Liver (tissue), 9 donors: ENCODE results near the gene CEL. TPM values are rescaled to one million over a fixed set of nuclear protein-coding genes. Genes with fewer than 3 reads are reported as not detected.

ENCODE experiments used
- DNase-seq: peaks from one replicate; pipeline ENCODE4 v3.0.0-alpha.2; 2017; ENCODE audit warnings: low spot score
- H3K27ac ChIP-seq, 2 donors: one replicate each; pipeline ENCODE4 v1.7.0; 2013; ENCODE audit warnings: inconsistent platforms in 2 of 2, low read length in 2 of 2, control low read depth in 1 of 2, low read depth in 1 of 2, mild to moderate bottlenecking in 1 of 2
- H3K27me3 ChIP-seq, 4 donors: one replicate each; pipeline versions ENCODE4 v1.6.1 to v1.7.0; 2013; ENCODE audit warnings: low read length in 3 of 4, inconsistent platforms in 1 of 4, mild to moderate bottlenecking in 1 of 4, moderate library complexity in 1 of 4; ENCODE audit not compliant: control insufficient read depth in 4 of 4, insufficient read depth in 4 of 4
- H3K36me3 ChIP-seq, 4 donors: one replicate each; pipeline versions ENCODE4 v1.6.1 to v1.7.0; 2013; ENCODE audit warnings: low read length in 3 of 4, mild to moderate bottlenecking in 3 of 4, low read depth in 1 of 4, moderate library complexity in 1 of 4; ENCODE audit not compliant: control insufficient read depth in 4 of 4, insufficient read depth in 3 of 4
- H3K4me1 ChIP-seq, 4 donors: one replicate each; pipeline versions ENCODE4 v1.6.1 to v1.7.0; 2013; ENCODE audit warnings: low read length in 3 of 4, mild to moderate bottlenecking in 3 of 4, moderate library complexity in 1 of 4; ENCODE audit not compliant: control insufficient read depth in 4 of 4, insufficient read depth in 4 of 4
- H3K4me3 ChIP-seq, 3 donors: one replicate each; pipeline versions ENCODE4 v1.6.1 to v1.7.0; 2013; ENCODE audit warnings: low read length in 3 of 3, control low read depth in 1 of 3, low read depth in 1 of 3, mild to moderate bottlenecking in 1 of 3
- H3K9ac ChIP-seq, 2 donors: one replicate each; pipeline ENCODE4 v1.7.0; 2013; ENCODE audit warnings: low read length in 2 of 2, mild to moderate bottlenecking in 2 of 2, moderate library complexity in 2 of 2, control low read depth in 1 of 2, low read depth in 1 of 2
- H3K9me3 ChIP-seq, 4 donors: one replicate each; pipeline versions ENCODE4 v1.6.1 to v1.7.0; 2013; ENCODE audit warnings: low read length in 3 of 4; ENCODE audit not compliant: control insufficient read depth in 4 of 4
- CTCF ChIP-seq: fragments of 150-350 bp; IDR thresholded peaks from 2 replicates; pipeline ENCODE4 v1.5.1; 2017; ENCODE audit warnings: improper control_type of control experiment, low read depth, low read length; ENCODE audit not compliant: missing input control
- EGR1 ChIP-seq, 2 donors: IDR thresholded peaks; 2 replicates each; pipeline ENCODE4 v1.6.1; 2016 to 2018; ENCODE audit warnings: antibody characterized with exemption in 2 of 2, low read depth in 2 of 2
- FOXA1 ChIP-seq: IDR thresholded peaks from 2 replicates; pipeline ENCODE4 v1.6.1; 2016; ENCODE audit warnings: antibody characterized with exemption
- GABPA ChIP-seq, 2 donors: IDR thresholded peaks in 1 of 2; conservative IDR thresholded peaks in 1 of 2; 2 replicates each; pipeline ENCODE4 v1.6.1; 2016; ENCODE audit warnings: antibody characterized with exemption in 2 of 2, mild to moderate bottlenecking in 1 of 2, moderate library complexity in 1 of 2
- HNF4A ChIP-seq, 2 donors: conservative IDR thresholded peaks; 2 replicates each; pipeline ENCODE4 v1.6.1; 2016; ENCODE audit warnings: antibody characterized with exemption in 2 of 2, mild to moderate bottlenecking in 2 of 2
- HNF4G ChIP-seq: IDR thresholded peaks from 2 replicates; pipeline ENCODE4 v1.6.1; 2016; ENCODE audit warnings: antibody characterized with exemption
- MAX ChIP-seq: IDR thresholded peaks from 2 replicates; pipeline ENCODE4 v1.6.1; 2016; ENCODE audit warnings: antibody characterized with exemption
- NR2F2 ChIP-seq: IDR thresholded peaks from 2 replicates; pipeline ENCODE4 v1.6.1; 2016; ENCODE audit warnings: antibody characterized with exemption
- RAD21 ChIP-seq, 2 donors: IDR thresholded peaks; 2 replicates each; pipeline ENCODE4 v1.6.1; 2016; ENCODE audit warnings: antibody characterized with exemption in 2 of 2, mild to moderate bottlenecking in 2 of 2
- REST ChIP-seq: IDR thresholded peaks from 2 replicates; pipeline ENCODE4 v1.6.1; 2016; ENCODE audit warnings: antibody characterized with exemption, mild to moderate bottlenecking
- RXRA ChIP-seq, 2 donors: IDR thresholded peaks; 2 replicates each; pipeline ENCODE4 v1.6.1; 2017 to 2018; ENCODE audit warnings: antibody characterized with exemption in 2 of 2, mild to moderate bottlenecking in 1 of 2
- SP1 ChIP-seq: IDR thresholded peaks from 2 replicates; pipeline ENCODE4 v1.6.1; 2018; ENCODE audit warnings: antibody characterized with exemption, mild to moderate bottlenecking
- TAF1 ChIP-seq: conservative IDR thresholded peaks from 2 replicates; pipeline ENCODE4 v1.6.1; 2016; ENCODE audit warnings: antibody characterized with exemption, mild to moderate bottlenecking
- YY1 ChIP-seq: IDR thresholded peaks from 2 replicates; pipeline ENCODE4 v1.6.1; 2016; ENCODE audit warnings: antibody characterized with exemption, mild to moderate bottlenecking
- WGBS: extraction: QIAGEN DNeasy Blood & Tissue Kit; methylation state at CpG from one replicate; pipeline ENCODE4 v1.1.7; 2013; 5-methylcytosine and 5-hydroxymethylcytosine counted together
- polyA plus RNA-seq, 2 donors: library from polyadenylated mRNA; stranded (reverse) in 1 of 2; unstranded in 1 of 2; fragments of 200-250 nt in 1 of 2; fragments of >200 nt in 1 of 2; fragmentation: Nextera tagmentation in 1 of 2; extraction: Ambion mirVana in 1 of 2; gene quantifications; one replicate each; pipeline versions ENCODE4 v1.2.1 to v1.2.3, GENCODE V29; 2013 to 2015
- total RNA-seq, 2 donors: library from RNA; depleted of rRNA; stranded (reverse); fragments of >200 nt; gene quantifications; one replicate each; pipeline ENCODE4 v1.2.3, GENCODE V29; 2014
- donor health status: healthy.
- donor health status: healthy.
- donor health status: healthy.
- donor health status: healthy.
- donor health status: healthy.

Gene CEL
- total and polyA plus RNA-seq, 4 donors: 0.08 to 0.25 (median 0.09) TPM; not detected in 1

- TF ChIP-seq MAX (no peak), NR2F2 (no peak), RXRA (IDR thresholded peaks at IDR 0.05) (no peak)
Measured at GRCh38 chr9:133057006-133057405, 4.8 kb upstream of the CEL start (continued).

GRCh38 chr9:133057553-133057952 lies 4.2 kb upstream of the CEL start:
- H3K4me1 ChIP-seq: no peaks in the 10 kb centered on the region
- H3K36me3 ChIP-seq: peaks cover 5 to 49% (median 25%) of the 10 kb centered on the region in 4 donors
- no peak overlapping the region for H3K27ac ChIP-seq
- H3K27me3 ChIP-seq: no peaks in the 10 kb centered on the region
- no peaks in the 10 kb centered on the region for H3K9me3 ChIP-seq
- no peak for DNase-seq
- H3K9ac ChIP-seq: no peak overlapping the region
- TF ChIP-seq REST (no peak), NR2F2 (no peak), SP1 (no peak), YY1 (no peak), EGR1 (IDR thresholded peaks at IDR 0.05; ENCODE audit: low read depth in 2 of 2) (no peak), FOXA1 (no peak)
- WGBS: 96% methylated on average over 12 of the region's 12 CpGs
- H3K4me3 ChIP-seq: no peak overlapping the region

- Histone ChIP-seq H3K9me3 (no peaks in the 10 kb centered on the region), H3K4me3 (no peak overlapping the region), H3K9ac (no peak overlapping the region), H3K36me3 (peaks cover 5 to 47% (median 24%) of the 10 kb centered on the region in 4 donors), H3K27ac (no peak overlapping the region), H3K4me1 (no peaks in the 10 kb centered on the region), H3K27me3 (no peaks in the 10 kb centered on the region)
- WGBS: 93% methylated on average over 7 of the region's 7 CpGs
- DNase-seq: no peak
- TF ChIP-seq MAX (no peak), CTCF (no peak), GABPA (IDR thresholded peaks at IDR 0.05 in 1 of 2, conservative IDR thresholded peaks at IDR 0.05 in 1 of 2) (no peak), EGR1 (IDR thresholded peaks at IDR 0.05; ENCODE audit: low read depth in 2 of 2) (no peak), FOXA1 (no peak), HNF4G (no peak), TAF1 (no peak), RAD21 (IDR thresholded peaks at IDR 0.05) (no peak), YY1 (no peak), RXRA (IDR thresholded peaks at IDR 0.05) (no peak), SP1 (no peak), HNF4A (conservative IDR thresholded peaks at IDR 0.05) (no peak)
Measured at GRCh38 chr9:133058071-133058470, 3.7 kb upstream of the CEL start.
